GM19467 (cell line): Measurements from ENCODE around the gene BRF1.

Source experiments
- ATAC-seq: cut with Tn5 transposase; IDR thresholded peaks from one replicate; pipeline ENCODE4 v1.9.1; 2021; ENCODE audit warnings: mild to moderate bottlenecking, moderate library complexity; ENCODE audit not compliant: unreplicated experiment

The BRF1 gene

GRCh38 chr14:105244334-105244733, 56.5 kb downstream of the BRF1 start:
- ATAC-seq, result no peak

GRCh38 chr14:105241641-105242040, 59.2 kb downstream of the BRF1 start:
- no peak for ATAC-seq

GRCh38 chr14:105240811-105241576, 59.8 kb downstream of the BRF1 start:
- no peak for ATAC-seq

- ATAC-seq, result no peak
Measured at GRCh38 chr14:105229099-105229655, 71.6 kb downstream of the BRF1 start.

GRCh38 chr14:105228562-105228961, 72.2 kb downstream of the BRF1 start:
- no peak for ATAC-seq

- ATAC-seq, result no peak
Measured at GRCh38 chr14:105227346-105227745, 73.5 kb downstream of the BRF1 start.

- ATAC-seq, result no peak
Measured at GRCh38 chr14:105226198-105226597, 74.6 kb downstream of the BRF1 start.

GRCh38 chr14:105224845-105225570, 75.8 kb downstream of the BRF1 start:
- ATAC-seq, result no peak

GRCh38 chr14:105223770-105224544, 76.8 kb downstream of the BRF1 start:
- ATAC-seq, result no peak

GRCh38 chr14:105223260-105223659, 77.5 kb downstream of the BRF1 start:
- ATAC-seq, result no peak

- no peak for ATAC-seq
Measured at GRCh38 chr14:105221598-105222178, 79.1 kb downstream of the BRF1 start.

GRCh38 chr14:105220699-105221597, 79.9 kb downstream of the BRF1 start:
- no peak for ATAC-seq

GRCh38 chr14:105219753-105220152, 81.0 kb downstream of the BRF1 start:
- ATAC-seq, result no peak

GRCh38 chr14:105219043-105219612, 81.7 kb downstream of the BRF1 start:
- ATAC-seq, result no peak

GRCh38 chr14:105218611-105219010, 82.2 kb downstream of the BRF1 start:
- ATAC-seq, result no peak

GRCh38 chr14:105217774-105218173, 83.0 kb downstream of the BRF1 start:
- ATAC-seq, result no peak

- ATAC-seq, result no peak
Measured at GRCh38 chr14:105216490-105217247, 84.1 kb downstream of the BRF1 start.

GRCh38 chr14:105215602-105216001, 85.2 kb downstream of the BRF1 start:
- ATAC-seq, result no peak
